ENCODE data around the gene GLS2.
"Not testable (repeated sequence)": the region's sequence is repeated elsewhere in the genome, so short reads cannot be mapped to it uniquely, and the experiment has no call there.

The GLS2 gene

GRCh38 chr12:56490360-56490759 lies 2.4 kb upstream of the GLS2 start:
- DNase-seq (ENCODE audit: low read depth), result no peak

DNA sequence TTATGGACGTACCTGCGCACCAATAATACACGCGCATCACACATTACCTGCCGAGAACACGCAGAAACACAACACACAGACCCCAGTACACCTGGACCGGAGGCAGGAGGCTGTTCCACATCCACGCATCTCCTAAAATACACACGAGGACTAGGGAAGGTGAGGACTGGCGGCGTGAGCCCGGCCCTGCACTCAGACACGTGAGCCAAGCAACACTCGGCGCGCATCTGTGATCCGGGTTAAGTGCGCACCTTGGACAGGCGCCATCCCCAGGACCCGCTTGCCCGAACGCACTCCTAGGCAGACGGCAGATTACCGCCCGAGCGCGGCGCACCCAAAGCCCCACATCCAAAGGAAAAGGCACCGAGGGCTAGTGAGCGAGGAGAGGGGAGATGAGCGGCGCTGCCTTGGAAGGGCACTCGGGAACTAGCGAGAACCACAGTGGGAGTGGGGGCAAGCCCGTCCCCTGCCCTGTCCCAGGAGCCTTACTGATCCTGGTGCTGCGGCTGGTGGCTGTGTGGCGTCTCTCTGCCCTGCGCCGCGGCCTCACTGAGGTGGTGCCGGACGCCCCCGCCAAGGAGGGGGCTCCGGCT lies 417 bp downstream of the GLS2 start:
- no peak for DNase-seq (ENCODE audit: low read depth)

- no peak for DNase-seq (ENCODE audit: low read depth)
Observed at GRCh38 chr12:56486694-56487093, 1.3 kb downstream of the GLS2 start.

DNA sequence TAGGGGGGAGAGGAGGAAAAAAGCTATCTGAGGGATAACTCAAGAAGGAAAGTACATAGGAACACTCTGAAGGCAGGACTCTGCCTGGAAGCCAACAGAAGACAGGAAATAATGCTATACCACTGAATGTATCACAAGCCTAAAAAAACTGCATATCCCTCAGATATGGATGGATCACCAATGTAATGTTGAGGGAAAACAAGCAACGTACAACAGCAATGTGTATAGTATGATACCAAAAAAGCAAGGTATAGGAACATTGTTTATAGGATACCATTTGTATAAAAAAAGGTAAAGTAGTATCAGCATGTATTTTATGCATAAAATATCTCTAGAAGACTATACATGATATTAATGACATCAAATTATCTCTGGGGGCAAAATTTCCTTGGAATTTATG lies 3.4 kb downstream of the GLS2 start:
- no peak for DNase-seq (ENCODE audit: low read depth)

DNA sequence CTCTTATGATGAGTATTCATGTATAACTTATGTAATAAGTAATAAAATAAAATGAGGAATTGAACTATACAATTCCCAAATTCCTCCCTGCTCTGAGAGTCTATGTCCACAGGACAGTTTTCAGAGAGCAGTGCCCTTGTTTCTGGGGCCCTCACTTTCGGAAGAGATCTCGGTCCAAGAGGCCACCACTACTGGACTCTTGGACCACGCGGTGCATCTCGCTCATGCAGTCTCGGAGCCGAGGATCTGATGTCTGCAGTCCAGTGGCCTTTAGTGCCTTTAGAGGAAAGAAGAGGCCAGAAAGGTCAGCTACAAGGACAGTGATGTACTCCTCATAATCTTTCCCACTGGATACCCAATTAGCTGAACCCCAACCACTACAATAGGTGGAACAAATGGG lies 8.3 kb downstream of the GLS2 start:
- DNase-seq (ENCODE audit: low read depth), result no peak

DNA sequence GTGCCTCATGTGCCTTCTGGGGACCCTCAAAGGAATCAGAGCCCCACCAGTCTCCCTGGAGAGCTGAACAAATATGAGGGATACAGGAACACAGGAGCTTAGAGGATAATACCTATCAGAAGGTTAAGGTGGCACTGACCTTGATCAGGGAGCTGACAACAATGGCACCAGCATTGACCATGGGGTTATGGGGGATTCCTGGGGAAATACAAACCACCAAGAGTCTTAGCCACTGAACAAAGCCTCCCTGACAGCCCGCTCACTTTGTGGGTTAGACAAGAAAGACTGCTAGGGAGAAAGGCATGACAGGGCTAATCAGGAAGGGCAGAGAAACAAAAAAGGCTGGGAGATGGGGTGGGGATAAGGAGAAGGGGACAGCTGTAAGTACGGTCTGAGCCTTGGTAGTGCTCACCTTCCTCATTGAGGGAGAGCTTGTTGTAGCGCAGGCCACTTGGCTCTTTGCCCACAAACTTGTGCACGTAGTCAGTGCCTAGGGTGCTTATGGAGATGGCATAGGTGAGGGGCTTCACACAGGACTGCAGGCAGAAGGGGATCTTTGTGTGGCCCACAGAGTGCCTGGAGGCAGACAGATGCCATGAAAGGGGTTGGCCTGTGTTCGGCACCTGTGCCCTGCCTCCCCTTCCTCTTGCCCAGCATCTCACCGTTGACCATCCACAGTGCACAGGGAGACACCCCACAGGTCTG lies 10.3 kb downstream of the GLS2 start:
- no peak for DNase-seq (ENCODE audit: low read depth)

- no peak for DNase-seq (ENCODE audit: low read depth)
Observed at GRCh38 chr12:56476972-56477432, 11.0 kb downstream of the GLS2 start.

DNA sequence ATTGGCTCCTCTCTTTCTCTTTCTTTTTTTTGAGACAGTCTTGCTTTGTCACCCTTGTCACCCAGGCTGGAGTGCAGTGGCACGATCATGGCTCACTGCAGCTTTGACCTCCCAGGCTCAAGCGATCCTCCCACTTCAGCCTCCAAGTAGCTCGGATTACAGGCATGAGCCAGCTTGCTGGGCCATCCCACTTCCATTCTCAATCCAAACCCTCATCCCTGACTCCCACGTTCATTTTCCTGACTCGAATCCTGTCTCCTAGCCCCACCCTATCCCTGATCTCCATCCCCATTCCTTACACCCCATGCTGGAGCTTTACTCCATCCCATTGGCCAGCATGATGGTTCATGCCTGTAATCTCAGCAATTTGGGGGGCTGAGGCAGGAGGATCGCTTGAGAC lies 11.8 kb downstream of the GLS2 start:
- DNase-seq (ENCODE audit: low read depth), result no peak

DNA sequence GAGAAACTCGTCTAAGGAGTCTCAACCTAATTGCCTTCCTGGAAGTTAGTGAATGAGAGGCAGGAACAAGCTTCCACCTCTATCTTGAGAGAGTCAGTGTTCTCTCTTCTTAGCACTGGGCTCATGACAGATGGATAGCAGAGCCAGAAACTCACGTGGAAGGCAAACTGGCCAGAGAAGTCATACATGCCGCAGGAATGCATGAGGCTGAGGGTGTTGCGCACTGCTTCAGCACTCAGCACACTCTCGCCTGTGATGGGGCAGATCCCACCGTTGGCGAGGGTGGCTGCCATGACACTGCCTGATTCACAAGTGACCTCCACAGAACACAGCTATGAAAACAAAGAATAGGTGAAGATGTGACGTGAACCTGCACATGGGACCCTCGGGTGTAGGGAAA lies 13.6 kb downstream of the GLS2 start:
- DNase-seq (ENCODE audit: low read depth), result no peak

- no peak for DNase-seq (ENCODE audit: low read depth)
Observed at GRCh38 chr12:56469007-56469930, 18.7 kb downstream of the GLS2 start.

- DNase-seq (ENCODE audit: low read depth), result peak; percentile 89
Observed at GRCh38 chr12:56468216-56469006, 19.6 kb downstream of the GLS2 start, which contains the start of gene SPRYD4. SPRYD4 (plus strand) TSS chr12:56468578; CDS start chr12:56468592, 14 bp downstream.

DNA sequence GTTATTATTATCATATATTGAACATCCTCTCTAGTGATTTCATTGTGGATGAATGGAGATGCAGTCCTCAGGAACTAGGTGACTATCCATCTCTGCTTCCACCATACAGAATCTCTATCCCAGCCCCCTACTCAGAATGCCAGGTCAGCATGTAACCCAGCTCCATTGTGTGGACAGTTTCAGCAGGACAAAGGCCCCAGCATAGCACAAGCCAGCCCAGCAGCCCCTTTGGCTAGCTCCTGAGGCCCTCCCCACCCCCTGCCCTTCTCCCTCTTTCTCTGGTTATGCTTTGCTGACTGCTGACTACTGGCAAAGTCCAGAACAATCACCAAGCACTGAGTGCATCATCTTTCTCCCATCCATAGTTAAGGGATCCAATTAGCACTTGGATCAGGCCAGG lies 25.4 kb downstream of the GLS2 start:
- no peak for DNase-seq (ENCODE audit: low read depth)

DNA sequence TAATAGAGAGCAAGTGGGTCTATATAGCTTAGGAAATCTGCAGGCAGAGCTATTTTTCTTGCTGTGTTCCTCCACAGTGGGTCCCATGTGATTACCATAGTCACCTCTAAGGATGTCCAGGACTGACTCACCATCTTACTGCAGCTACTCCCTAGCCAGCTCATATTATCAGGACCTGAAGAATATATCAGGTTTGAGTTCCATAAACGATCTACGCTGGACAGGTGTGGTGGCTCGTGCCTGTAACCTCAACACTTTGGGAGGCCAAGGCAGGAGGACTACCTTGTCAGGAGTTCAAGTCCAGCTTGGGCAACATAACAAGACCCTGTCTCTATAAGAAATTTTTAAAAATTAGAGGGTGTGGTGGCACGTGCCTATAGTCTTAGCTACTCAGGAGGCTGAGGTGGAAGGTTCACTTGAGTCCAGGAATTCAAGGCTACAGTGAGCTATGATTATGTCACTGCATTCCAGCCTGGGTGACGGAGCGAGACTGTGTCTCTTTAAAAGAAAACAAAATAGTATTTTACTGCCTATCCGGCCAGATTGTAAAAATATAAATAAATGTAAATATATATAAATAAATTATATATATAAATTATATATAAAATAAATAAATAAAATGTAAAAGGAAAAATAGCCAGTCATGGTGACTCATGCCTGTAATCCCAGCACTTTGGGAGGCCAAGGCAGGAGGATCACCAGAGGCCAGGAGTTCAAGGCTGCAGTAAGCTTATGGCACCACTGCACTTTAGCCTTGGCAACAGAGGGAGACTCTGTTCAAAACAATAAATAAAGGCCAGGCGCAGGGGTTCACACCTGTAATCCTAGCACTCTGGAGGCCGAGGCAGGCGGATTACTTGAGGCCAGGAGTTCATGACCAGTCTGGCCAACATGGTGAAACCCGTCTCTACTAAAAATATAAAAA lies 26.5 kb downstream of the GLS2 start:
- no peak for DNase-seq (ENCODE audit: low read depth)

DNA sequence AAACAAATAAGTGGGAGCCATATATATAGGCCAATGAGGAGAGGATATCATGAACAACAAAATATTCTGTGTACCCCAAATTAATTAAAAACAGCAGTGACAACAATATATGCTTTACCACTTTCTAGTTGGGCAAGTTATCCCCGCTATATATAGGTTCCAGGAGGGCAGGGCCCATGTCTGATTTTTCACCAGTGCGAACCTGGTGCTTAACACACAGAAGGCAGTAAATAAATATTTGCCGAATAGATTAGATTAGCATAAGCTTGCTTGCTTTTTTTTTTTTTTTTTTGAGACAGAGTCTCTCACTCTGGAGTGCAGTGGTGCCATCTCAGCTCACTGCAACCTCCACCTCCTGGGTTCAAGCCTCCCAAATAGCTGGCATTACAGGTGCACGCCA lies 30.1 kb downstream of the GLS2 start:
- no peak for DNase-seq (ENCODE audit: low read depth)

DNA sequence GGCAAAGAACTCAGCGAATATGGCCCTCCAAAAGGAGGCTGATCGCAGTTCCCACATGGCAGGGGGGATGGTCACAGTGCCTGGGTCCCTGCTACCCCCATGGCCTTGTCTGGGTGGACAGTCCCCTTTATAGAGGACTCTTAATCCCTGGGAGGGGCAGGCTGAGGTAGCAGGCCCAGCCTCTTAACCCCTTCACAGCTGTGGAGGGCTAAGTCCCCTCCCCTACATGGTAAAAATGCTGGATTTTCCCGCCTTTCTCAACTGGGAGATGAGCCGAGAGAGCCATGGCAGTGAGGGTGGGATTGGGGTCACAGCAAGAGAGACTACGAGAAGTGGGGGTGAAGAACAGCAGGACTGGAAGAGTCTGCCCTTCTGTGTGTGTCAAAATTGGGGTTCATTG lies 33.4 kb downstream of the GLS2 start, which contains the start of gene MIP:
TSS of gene MIP (minus strand) at position 101 of the 400 bp plus-strand sequence. CDS start at position 57, 44 bp downstream.
- no peak for DNase-seq (ENCODE audit: low read depth)

- DNase-seq (ENCODE audit: low read depth), result no peak
Observed at GRCh38 chr12:56451147-56451546, 36.8 kb downstream of the GLS2 start.

DNA sequence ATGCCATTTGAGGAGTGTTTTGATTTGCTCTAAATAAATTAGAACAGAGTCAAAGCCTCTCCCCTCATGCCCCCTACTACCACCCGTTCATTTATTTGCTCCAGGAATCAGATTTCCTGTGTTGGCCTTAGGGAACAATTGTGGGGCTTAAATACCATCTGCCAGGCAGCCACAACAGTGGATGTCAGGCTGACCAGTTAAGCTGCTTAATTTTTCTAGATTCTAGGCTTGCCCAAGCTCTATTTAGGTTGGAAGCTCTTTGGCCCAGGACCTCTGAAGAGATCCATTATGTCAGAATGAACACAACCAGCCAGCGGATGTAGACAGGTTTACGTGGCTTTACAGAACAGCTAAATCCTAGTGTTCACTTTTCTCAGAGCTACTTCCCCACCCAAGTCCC lies 37.7 kb downstream of the GLS2 start:
- DNase-seq (ENCODE audit: low read depth), result no peak

DNA sequence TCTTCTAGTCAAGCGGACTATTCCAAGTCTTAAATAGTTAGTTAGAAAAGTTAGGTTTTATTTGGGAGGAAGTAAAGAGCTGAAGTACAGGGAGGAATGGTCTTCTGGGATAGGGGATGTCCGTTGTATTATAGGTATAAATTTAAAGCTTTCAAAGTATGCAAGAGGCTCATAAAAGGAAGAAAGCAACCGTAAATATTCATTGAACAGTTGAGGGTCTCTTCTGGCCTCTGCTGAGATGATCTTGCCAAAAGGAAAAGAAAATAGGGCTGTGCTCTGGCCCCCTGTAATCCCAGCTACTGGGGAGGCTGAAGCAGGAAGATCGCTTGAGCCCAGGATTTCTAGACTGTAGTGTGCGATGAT lies 38.4 kb downstream of the GLS2 start:
- no peak for DNase-seq (ENCODE audit: low read depth)

DNA sequence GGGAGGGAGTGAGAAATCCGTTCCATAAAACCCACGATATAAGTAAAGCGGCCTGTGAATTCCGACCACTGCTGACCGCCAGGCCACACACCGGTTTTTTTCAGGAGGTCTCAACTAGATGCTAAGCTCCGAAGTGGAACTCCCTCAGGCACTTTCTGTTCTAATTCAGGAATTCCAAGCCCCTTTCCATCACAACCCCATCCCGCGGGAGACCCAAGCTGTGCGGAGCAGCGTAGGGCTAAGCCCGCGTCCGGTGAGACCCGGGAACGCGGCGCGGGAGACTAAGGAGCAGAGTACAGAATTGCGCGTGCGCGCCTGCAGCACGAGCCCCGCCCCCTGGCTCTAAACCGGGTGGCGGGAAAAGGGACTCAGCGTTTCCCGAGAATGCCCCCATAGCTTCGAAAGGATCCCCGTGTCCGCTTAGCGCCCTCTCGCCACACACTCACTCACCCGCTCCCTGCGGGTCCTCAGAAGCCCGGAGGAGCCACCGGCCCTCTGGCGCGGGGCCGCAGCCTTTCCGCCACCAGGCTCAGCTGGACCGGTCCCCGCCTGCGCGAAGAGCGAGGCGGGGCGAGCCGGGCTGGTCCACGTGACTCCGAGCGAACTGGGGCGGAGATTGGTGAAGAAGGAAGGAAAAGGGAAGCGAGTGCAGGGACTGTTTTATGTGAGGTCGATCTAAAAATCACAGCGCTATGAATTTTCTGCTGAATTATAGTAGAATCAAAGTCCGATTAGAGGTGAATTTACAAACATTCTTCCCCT lies 38.9 kb downstream of the GLS2 start, which contains the start of gene TIMELESS:
TSS of gene TIMELESS (minus strand) at position 567 of the 762 bp plus-strand sequence. CDS start 15,256 bp downstream, outside the sequence.
- peak; percentile 70 for DNase-seq (ENCODE audit: low read depth)

GRCh38 chr12:56443208-56443607 lies 44.8 kb downstream of the GLS2 start:
- DNase-seq (ENCODE audit: low read depth), result not testable (repeated sequence)
